ENCODE measurements around the gene AIG1.

AIG1 gene

GRCh38 chr6:143369971-143370370, 309.3 kb downstream of the AIG1 start:
- TF ChIP-seq CTCF (IDR thresholded peaks at IDR 0.05; ENCODE audit: low read length, missing control alignments): no peak
- no peak for DNase-seq (ENCODE audit: low read depth)

GRCh38 chr6:143370812-143371370, 310.2 kb downstream of the AIG1 start:
- no peak for DNase-seq (ENCODE audit: low read depth)
- TF ChIP-seq CTCF (IDR thresholded peaks at IDR 0.05; ENCODE audit: low read length, missing control alignments): no peak
- no peak overlapping the region for H3K4me3 ChIP-seq (replicated peaks; ENCODE audit: low read depth, low read length)

More at GRCh38 chr6:143369971-143370370, 309.3 kb downstream of the AIG1 start:
- H3K4me3 ChIP-seq (replicated peaks; ENCODE audit: low read depth, low read length): no peak overlapping the region

GRCh38 chr6:143372199-143372882, 311.7 kb downstream of the AIG1 start:
- H3K4me3 ChIP-seq (replicated peaks; ENCODE audit: low read depth, low read length): no peak overlapping the region
- no peak for TF ChIP-seq CTCF (IDR thresholded peaks at IDR 0.05; ENCODE audit: low read length, missing control alignments)
- no peak for DNase-seq (ENCODE audit: low read depth)

- DNase-seq (ENCODE audit: low read depth): no peak
- no peak for TF ChIP-seq CTCF (IDR thresholded peaks at IDR 0.05; ENCODE audit: low read length, missing control alignments)
- H3K4me3 ChIP-seq (replicated peaks; ENCODE audit: low read depth, low read length): no peak overlapping the region
These were observed 313.3 kb downstream of the AIG1 start for GRCh38 chr6:143374014-143374413.

- TF ChIP-seq CTCF (IDR thresholded peaks at IDR 0.05; ENCODE audit: low read length, missing control alignments): no peak
- H3K4me3 ChIP-seq (replicated peaks; ENCODE audit: low read depth, low read length): no peak overlapping the region
- no peak for DNase-seq (ENCODE audit: low read depth)
These were observed 314.4 kb downstream of the AIG1 start for GRCh38 chr6:143375022-143375585.

- no peak for TF ChIP-seq CTCF (IDR thresholded peaks at IDR 0.05; ENCODE audit: low read length, missing control alignments)
- H3K4me3 ChIP-seq (replicated peaks; ENCODE audit: low read depth, low read length): no peak overlapping the region
- DNase-seq (ENCODE audit: low read depth): no peak
These were observed 315.7 kb downstream of the AIG1 start for GRCh38 chr6:143376375-143376774.
